ENCODE data around the gene IGLL5.
A peak's percentile ranks its signal among the peaks of the same experiment; 100 is the strongest.
"Not testable (repeated sequence)": the region's sequence is repeated elsewhere in the genome, so short reads cannot be mapped to it uniquely, and the experiment has no call there.

The IGLL5 gene

GRCh38 chr22:22884010-22884887, 3.4 kb upstream of the IGLL5 start:
- peak; percentile 60 for DNase-seq (ENCODE audit: low read depth)

GRCh38 chr22:22884888-22885840, 2.5 kb upstream of the IGLL5 start:
- DNase-seq (ENCODE audit: low read depth), result no peak

DNA sequence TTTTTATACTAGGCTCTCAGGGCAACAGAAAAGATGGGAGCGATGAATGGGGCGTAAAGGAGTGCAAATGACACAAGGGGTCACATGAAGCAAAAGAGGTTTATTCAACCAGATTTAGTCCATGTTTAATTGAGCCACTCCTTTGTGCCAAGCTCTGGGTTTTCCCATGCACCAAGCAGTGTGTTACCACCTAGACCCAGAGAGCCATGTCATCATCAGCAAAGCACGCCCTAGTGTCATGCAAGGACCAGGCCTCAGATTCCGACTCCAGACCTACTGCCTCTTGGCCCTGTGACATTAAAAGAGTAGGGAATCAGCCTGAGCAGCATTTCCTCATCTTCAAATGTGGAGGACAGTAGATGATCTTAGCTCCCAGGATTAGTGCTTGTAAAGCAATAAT, 1.1 kb upstream of the IGLL5 start:
- no peak for DNase-seq (ENCODE audit: low read depth)

- DNase-seq (ENCODE audit: low read depth), result no peak
These were observed 1.1 kb downstream of the IGLL5 start for GRCh38 chr22:22888571-22889353.

DNA sequence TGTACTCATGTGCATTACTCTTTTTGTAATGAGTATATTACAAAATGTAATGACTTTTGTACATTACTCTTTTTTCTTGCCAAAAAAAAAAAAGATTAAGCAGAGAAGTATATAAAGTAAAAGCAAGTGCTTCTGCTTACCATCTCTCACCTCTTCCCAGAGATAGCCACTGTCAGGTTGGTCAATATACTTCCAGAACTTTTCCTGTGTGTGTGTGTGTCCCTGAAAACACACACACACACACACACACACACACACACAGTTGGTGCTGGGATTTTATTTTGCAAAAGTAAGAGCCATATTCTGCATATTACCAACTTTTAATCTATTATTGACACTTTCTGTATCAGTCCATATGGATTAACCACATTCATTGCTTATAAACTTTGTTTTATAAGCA, 2.5 kb downstream of the IGLL5 start:
- no peak for DNase-seq (ENCODE audit: low read depth)

DNA sequence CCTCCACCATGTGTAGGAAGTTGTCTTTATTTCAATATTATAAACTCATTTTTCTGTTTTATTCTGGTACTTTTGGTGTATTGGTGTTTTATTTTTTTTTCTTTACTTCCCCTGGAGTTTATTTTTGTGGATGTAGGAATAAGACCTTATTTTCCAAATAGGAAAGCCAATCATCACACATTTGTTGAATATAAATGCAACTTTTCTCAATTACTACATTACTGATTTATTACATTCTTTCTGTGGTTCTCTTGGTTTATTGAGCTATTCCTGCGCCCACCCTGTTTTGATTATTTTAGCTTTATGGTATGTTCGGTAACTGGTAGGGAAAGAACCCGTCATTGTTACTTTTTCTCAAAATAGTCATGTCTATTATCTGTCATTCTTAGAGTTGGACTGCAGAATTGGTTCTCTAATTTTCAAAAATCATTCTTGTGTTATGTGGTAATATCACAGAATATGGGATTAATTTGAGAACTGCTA, 3.6 kb downstream of the IGLL5 start:
- DNase-seq (ENCODE audit: low read depth), result no peak

- no peak for DNase-seq (ENCODE audit: low read depth)
These were observed 4.8 kb downstream of the IGLL5 start for GRCh38 chr22:22892096-22893052.

DNA sequence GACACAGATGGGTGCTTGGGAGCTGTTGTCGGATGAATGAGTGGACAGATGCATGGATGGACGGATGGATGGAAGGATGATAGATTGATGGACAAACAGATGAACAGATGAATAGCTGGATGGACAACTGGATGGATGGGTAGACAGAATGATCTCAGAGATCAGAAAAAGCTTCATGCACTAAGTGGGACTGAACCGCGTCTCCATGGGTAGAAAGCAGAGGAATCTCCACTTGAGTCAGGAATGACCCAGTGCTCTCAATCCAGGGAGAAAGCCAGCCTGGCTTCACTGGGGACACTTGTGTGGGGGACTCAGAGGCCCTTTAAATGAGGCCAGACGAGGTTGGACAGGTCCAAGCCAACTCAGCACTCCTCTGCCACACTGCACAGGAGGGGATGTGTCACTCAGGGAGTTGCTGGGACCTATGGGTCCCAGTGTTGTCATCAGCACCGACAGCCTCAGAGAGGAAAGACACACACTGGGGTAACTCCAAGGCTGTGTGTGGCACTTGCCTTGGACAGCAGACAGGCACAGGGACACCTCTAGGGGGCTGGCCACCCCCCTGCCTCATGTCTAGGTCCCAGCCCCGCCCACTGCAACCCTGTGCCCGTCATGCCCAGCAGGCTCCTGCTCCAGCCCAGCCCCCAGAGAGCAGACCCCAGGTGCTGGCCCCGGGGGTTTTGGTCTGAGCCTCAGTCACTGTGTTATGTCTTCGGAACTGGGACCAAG, 5.6 kb downstream of the IGLL5 start:
- DNase-seq (ENCODE audit: low read depth), result no peak

DNA sequence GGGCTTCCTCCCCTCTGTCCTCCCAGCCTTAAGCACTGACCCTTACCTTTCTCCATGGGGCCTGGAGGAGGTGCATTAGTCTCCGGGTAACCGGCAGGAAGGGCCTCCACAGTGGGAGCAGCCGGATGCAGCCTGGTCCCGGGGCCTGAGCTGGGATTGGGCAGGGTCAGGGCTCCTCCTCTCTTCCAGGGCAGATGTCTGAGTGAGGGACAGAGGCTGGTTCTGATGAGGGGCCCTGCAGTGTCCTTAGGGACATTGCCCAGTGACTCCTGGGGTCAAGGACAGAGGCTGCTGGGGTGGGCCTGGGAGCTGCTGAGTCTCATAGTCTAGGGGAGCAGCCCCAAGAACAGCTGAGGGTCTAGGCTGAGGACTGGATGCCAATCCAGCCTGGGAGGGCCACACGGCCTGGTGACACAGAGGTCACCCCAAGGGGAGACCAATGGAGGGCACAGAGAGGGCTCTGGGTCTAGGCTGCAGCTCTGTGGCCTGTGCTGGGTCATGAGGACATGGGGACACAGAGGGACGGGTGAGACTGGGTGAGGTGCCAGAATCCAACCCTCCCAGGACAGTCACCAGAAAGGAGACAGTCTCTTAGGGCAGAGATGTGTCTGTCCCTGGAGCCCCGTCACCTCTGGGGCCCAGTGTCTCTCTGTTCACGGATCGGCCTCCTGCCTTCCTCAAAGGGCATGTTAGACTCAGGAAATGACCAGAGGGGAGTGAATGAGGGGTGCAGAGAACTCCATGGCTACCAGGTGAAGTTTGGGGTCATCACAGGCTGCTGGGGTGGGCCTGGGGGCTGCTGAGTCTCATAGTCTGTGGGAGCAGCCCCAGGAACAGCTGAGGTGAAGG, 6.5 kb downstream of the IGLL5 start:
- DNase-seq (ENCODE audit: low read depth), result no peak

DNA sequence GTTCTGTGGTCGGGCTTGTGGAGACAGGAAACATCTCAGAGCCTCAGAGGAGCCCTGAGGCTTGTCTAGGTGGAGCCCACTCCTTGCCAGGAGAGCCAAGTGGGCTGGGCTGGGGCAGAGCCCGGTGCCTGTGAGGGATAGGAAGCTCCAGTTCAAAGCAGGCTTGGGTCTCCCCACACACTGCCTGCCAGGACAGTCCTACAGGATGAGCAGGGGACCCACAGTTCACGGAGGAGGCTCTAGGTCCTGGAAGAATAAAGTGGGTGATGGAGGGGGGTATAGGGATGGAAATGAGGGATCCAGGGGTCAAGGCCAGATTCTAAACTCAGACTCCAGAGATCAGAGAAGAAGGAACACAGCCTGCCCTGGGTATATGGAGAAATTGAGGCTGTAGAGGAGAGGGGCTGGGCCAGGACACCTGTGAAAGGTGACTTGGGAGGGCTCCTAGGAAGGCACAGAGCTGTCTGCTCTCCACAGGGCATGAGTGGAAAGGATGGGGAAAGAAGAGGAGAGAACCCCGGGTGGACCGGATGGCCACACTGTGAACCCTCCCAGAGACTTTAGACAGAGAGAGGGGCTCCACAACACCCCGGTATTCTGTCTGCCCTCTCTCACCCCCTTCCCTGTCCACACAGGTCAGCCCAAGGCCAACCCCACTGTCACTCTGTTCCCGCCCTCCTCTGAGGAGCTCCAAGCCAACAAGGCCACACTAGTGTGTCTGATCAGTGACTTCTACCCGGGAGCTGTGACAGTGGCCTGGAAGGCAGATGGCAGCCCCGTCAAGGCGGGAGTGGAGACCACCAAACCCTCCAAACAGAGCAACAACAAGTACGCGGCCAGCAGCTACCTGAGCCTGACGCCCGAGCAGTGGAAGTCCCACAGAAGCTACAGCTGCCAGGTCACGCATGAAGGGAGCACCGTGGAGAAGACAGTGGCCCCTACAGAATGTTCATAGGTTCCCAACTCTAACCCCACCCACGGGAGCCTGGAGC, 7.4 kb downstream of the IGLL5 start:
- no peak for DNase-seq (ENCODE audit: low read depth)

- DNase-seq (ENCODE audit: low read depth), result no peak
These were observed 8.3 kb downstream of the IGLL5 start for GRCh38 chr22:22895776-22896445.

DNA sequence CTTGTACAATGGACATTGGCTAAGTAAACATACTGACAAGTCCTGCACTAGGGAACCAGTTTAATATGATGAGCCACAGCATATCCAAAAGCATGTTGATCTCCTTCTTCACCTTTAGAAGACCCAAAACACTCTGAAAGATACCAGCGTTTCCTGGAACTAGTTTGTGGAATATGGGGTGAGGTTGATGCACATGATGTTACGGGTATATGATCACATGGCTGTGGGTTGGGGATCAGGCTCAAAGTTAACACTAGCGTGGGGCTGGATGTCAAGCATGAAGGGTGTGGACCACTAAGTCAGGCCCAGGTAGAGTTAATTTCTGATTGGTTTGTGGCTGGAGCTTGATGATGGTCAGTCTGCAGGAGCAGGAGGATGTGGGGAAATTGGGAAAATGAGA, 9.0 kb downstream of the IGLL5 start:
- DNase-seq (ENCODE audit: low read depth), result no peak

- DNase-seq (ENCODE audit: low read depth), result no peak
These were observed 9.5 kb downstream of the IGLL5 start for GRCh38 chr22:22897091-22897490.

DNA sequence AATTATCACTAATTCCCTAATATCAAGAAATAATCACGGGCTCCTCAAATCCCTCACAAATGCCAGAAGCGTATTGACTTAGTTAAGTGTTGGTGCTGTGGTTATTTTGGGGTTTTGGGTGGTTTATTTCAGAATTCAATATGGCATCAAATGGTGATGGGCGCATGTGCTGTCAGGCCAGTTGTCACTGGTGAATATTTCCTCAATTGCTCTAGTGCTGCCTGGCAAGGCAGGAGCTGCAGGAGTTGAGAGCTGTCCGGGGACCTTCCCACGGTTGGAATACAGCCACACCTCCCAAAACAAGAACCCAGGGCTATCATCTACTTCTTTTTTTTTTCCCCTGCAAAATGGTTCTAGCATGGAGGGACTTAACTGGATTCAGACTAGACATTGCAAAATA, 10.3 kb downstream of the IGLL5 start:
- DNase-seq (ENCODE audit: low read depth), result no peak

DNA sequence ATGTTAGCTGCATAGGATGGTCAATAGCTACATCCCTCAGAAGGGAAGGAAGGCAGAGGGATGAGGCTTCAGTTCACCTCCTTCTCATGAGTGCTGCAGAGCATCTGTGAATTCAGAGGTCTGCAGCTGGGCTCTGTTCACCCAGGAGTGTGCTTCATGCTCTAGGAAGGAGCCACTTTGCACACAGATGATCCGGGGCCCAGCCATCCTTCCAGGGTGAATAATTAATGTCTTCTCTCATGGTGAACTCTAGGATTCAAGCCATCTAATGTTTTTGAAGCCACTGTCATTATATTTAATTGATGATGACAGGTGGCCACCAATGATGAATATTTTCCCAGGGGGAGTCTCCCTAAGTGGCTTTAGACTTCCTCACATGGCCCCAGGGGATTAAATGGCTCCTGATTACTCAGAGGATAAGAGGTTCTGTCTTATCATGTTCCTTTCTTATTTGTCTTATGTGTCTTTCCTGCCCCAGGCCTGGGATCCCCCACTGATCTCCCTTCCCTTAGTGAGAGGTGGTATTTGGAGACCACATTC, 10.9 kb downstream of the IGLL5 start:
- not testable (repeated sequence) for DNase-seq (ENCODE audit: low read depth)

GRCh38 chr22:22899342-22900080, 11.9 kb downstream of the IGLL5 start:
- not testable (repeated sequence) for DNase-seq (ENCODE audit: low read depth)

Measured in T follicular helper cell (primary cell).